HUES48 (cell line): Measurements from ENCODE around the gene TMEM88.

Experiments
- H3K27ac ChIP-seq: one replicate; pipeline ENCODE4 v1.7.0; 2013; ENCODE audit warnings: low read depth, low read length, inconsistent platforms
- H3K27me3 ChIP-seq: 2 replicates; pipeline ENCODE4 v1.6.1; 2013; ENCODE audit warnings: mild to moderate bottlenecking, low read length; ENCODE audit not compliant: control insufficient read depth, insufficient read depth
- H3K36me3 ChIP-seq: 2 replicates; pipeline ENCODE4 v1.6.1; 2013; ENCODE audit warnings: low read length; ENCODE audit not compliant: control insufficient read depth, insufficient read depth
- H3K4me1 ChIP-seq: 2 replicates; pipeline ENCODE4 v1.6.1; 2013; ENCODE audit warnings: mild to moderate bottlenecking, low read length; ENCODE audit not compliant: control insufficient read depth, insufficient read depth
- H3K4me3 ChIP-seq: 2 replicates; pipeline ENCODE4 v1.5.1; 2013; ENCODE audit warnings: mild to moderate bottlenecking, low read depth, low read length
- H3K9ac ChIP-seq: 2 replicates; pipeline ENCODE4 v1.6.1; 2013; ENCODE audit warnings: mild to moderate bottlenecking, low read depth, low read length, moderate library complexity
- H3K9me3 ChIP-seq: 2 replicates; pipeline ENCODE4 v1.6.1; 2013; ENCODE audit warnings: low read length; ENCODE audit not compliant: control insufficient read depth, insufficient read depth

TMEM88 gene

DNA sequence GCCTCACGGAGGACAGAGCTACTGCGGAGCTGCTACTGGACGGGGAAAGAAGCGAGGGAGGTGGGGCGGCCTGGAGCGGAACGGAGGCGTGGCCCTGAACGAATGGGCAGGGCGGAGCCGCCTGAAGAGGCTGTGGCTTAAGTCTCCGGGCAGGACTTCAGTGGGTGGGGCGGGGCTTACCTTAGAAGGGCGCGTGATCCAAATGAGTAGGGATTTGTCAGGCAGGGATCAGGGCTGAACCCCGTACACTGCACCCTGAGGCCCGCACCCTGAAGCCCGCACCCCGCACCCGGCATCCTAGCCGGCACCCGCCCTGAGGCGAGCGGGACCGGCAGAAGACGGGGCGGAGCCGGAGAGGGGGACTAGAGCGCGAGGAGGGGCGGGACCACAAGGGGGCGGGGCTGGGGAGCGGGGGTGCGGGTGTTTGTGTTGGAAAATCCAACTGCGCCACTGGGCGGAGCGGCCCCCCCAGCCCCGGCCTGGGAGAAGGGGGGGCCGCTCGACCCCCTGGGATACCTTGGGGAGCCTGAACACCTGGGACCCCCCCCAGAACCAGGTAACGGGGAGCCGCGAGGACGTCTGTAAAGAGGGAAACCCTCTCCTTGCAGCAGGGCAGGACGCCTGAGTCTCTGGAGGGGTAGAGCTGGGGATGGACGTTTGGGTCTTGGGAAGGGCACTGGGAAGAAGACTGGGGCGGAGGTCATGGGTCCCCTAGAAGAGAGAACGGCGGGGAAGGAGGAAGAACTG, 20.9 kb upstream of the TMEM88 start, which contains the start of gene KDM6B:
Gene KDM6B (plus strand): TSS at position 423 of the 747 bp plus-strand sequence. CDS start 11,338 bp downstream, outside the sequence.
- Histone ChIP-seq H3K9me3 (no peaks in the 10 kb centered on the region), H3K27ac (peak within 1 kb of the TSS; percentile 86), H3K27me3 (peaks cover 40% of the 10 kb centered on the region), H3K4me1 (peaks cover 22% of the 10 kb centered on the region), H3K9ac (no peak within 1 kb of the TSS; the same call in 1 of the 2 replicates), H3K36me3 (no peaks in the 10 kb centered on the region), H3K4me3 (peak within 1 kb of the TSS; percentile 82)

DNA sequence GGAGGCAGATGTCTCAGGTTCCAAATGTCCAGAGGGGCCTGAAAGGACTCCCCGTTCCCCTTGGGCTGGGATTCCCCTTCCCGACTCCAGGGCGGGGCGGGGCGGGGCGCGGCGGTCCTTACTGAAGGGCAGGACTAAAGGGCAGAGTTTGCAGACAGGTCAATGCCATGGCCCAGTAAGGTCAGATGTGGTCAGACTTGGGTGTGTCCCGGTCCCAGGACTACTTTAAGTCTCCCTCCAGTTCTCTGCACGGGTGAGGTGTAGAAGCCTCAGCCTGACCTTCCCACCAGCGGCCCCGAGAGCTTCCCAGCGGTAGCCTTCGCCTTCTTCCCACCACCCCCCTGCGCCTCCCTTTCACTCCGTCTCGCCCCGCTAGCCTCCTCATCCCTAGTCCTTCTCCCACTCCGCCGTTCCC, 20.3 kb upstream of the TMEM88 start:
- no peak overlapping the region; the same call in 1 of the 2 replicates for H3K9ac ChIP-seq
- H3K4me1 ChIP-seq, result peaks cover 23% of the 10 kb centered on the region
- peak overlapping the region; percentile 86 for H3K27ac ChIP-seq
- no peaks in the 10 kb centered on the region for H3K9me3 ChIP-seq
- H3K4me3 ChIP-seq, result peak overlapping the region; percentile 82
- peaks cover 42% of the 10 kb centered on the region for H3K27me3 ChIP-seq
- H3K36me3 ChIP-seq, result no peaks in the 10 kb centered on the region

DNA sequence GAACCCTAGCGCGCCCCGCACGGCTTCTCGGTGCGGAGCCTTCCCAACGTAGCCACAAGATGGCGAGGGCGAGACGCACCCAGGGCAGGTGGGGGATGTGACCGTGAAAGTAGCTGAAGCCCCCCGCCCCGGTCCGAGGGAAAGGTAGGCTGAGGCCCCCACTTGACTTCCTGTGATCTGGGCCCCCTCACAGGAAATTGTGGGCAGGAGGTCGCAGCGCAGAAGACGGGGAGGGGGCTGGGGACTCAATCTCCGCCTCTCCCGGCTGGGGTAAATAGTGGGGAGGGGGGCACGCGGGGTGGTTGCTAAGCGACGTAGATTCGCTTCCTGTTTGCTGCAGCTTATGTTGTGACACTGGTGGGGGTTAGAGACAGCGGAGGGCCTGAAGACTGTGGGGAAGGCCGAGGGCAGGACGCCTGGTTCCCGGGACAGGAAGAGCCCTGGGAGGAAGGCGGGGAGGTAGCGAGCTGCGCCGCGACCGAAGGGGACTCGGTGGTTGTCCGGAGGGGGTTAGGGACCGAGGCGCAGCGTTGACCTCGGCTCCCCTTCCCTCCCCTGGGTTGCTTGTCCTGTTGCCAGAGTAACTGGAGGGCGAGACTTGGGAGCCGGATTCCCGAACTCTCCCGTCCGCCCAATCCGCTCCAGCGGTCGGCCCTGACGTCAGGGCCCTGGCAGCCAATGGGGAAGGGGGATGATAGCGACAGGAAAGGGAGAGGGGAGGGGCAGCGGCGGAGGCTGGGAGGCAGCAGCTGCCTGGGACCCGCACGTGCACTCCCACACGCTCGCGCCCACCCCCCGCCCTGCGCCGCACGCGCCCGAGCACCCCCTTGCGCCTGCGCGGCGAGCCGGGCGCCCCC, 19.7 kb upstream of the TMEM88 start:
- Histone ChIP-seq H3K4me1 (peaks cover 23% of the 10 kb centered on the region), H3K27me3 (peaks cover 47% of the 10 kb centered on the region), H3K9ac (peak overlapping the region; percentile 53; the same call in 1 of the 2 replicates), H3K36me3 (no peaks in the 10 kb centered on the region), H3K9me3 (no peaks in the 10 kb centered on the region), H3K27ac (peak overlapping the region; percentile 86), H3K4me3 (peak overlapping the region; percentile 82)

DNA sequence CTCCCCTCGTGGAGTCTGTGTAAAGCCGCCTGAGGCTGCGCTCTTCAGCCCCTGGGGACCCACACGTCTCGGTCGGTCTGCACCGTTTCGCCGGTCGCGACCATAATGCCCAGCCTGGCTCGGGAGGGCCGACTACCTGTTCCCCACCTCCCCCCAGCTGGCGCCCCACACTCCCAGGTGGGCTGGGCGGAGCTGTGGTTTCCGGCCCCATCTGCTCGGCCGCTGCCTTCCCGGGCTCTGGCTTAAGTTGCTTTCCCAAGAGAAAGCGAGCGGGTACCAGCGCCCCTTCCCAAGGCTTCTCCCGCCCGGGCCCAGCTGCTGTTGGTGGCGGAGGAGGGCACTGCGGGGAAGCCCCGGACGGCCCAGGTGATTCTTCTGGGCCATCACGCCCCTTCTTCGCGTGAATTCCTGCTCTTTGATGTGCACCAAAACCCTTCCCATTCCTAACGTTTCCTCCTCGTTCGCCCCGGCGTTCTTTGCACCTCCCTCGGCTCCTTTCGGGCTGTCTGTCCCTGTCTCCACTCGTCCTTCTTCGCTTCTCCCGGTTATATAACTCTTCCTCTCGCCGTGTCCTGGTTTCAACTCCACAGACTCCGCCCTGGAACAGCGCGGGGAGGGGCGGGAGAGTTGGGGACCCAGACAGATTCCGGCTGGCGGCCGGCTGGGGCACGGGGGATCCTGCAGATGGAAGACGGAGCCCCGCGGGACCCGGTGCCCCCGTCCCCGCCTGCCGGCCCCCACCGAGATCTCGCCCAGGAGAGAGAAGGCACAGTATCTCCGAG, 18.9 kb upstream of the TMEM88 start:
- H3K36me3 ChIP-seq, result no peaks in the 10 kb centered on the region
- H3K27ac ChIP-seq, result peak overlapping the region; percentile 86
- H3K9me3 ChIP-seq, result no peaks in the 10 kb centered on the region
- H3K4me3 ChIP-seq, result peak overlapping the region; percentile 82
- peaks cover 25% of the 10 kb centered on the region for H3K4me1 ChIP-seq
- H3K27me3 ChIP-seq, result peaks cover 49% of the 10 kb centered on the region
- peak overlapping the region; percentile 53; the same call in 1 of the 2 replicates for H3K9ac ChIP-seq

DNA sequence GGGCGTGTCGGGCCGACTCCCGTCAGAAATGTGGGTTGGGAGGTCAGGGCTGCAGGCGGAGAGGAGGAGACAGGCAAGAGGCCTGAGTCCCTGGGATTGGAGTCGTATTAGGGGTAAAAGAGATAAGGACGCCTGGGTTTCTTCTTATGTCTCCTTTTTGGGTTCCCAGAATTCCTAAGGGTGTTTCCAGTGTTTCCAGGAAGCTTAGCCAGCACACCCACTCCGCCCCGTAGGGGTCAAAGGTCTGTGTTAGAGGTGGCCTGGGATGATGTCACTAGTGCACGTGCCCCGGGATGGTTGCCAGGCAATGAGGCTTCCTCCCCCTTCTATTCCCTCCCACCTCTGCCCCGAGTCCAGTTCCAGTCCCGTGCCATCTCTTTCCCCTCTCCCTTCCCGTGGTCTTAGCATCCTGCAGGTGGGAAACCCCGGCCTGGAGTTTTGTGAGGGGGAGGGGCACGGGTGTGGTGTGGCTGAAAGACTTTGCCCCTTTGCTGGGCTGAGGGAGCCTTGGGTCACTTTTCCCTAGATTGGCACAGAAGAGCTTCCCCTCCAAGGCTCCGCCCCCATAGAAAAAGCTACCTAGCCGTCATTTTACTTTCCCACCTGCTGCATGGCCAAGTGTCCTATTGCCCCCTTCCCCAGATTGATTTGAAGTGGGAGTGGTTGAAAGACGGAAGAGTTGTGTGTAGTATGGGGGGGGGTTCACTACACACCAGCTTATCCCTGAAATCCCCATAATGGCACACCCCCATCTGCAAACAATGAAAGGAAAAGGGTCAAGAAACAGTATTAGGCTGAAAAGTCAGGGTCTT, 18.1 kb upstream of the TMEM88 start:
- Histone ChIP-seq H3K4me3 (peak overlapping the region; percentile 82), H3K9me3 (no peaks in the 10 kb centered on the region), H3K4me1 (peaks cover 30% of the 10 kb centered on the region), H3K9ac (peak overlapping the region; percentile 3; the same call in 1 of the 2 replicates), H3K27ac (peak overlapping the region; percentile 86), H3K36me3 (no peaks in the 10 kb centered on the region), H3K27me3 (peaks cover 47% of the 10 kb centered on the region)

DNA sequence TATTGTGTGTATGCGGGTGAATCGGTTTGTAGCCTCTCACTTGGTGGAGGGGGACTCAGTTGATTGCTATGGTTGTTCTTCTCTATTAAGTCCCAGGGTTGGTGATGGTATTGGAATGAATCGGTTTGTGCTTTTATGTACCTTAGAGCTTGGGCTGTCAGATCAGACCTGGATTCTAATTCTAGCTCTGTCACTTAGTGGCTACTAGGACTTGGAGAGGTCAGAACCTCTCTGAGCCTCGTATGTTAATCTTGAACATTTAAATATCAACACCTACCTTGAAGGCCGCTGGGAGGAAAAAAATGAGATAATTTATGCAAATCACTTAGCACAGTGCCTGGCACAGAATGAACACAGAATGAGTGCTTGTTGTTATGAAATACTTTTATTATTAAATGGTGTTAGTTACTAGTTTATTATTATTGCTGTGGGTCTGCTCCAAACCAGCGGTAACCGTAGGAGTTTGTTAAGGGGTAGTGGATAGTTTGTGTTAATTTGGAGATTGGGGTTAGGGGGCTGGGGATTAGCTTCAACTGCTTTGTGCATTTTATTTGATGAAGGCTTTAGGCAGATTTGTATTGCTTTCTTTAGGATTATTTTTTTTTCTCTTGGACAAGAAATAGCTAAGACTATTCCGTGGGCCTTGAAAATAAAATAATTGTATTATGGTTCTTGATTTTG, 17.3 kb upstream of the TMEM88 start:
- Histone ChIP-seq H3K36me3 (no peaks in the 10 kb centered on the region), H3K4me1 (peaks cover 30% of the 10 kb centered on the region), H3K9me3 (no peaks in the 10 kb centered on the region), H3K27ac (peak overlapping the region; percentile 73), H3K9ac (no peak overlapping the region), H3K4me3 (peak overlapping the region; percentile 82), H3K27me3 (peaks cover 42% of the 10 kb centered on the region)

DNA sequence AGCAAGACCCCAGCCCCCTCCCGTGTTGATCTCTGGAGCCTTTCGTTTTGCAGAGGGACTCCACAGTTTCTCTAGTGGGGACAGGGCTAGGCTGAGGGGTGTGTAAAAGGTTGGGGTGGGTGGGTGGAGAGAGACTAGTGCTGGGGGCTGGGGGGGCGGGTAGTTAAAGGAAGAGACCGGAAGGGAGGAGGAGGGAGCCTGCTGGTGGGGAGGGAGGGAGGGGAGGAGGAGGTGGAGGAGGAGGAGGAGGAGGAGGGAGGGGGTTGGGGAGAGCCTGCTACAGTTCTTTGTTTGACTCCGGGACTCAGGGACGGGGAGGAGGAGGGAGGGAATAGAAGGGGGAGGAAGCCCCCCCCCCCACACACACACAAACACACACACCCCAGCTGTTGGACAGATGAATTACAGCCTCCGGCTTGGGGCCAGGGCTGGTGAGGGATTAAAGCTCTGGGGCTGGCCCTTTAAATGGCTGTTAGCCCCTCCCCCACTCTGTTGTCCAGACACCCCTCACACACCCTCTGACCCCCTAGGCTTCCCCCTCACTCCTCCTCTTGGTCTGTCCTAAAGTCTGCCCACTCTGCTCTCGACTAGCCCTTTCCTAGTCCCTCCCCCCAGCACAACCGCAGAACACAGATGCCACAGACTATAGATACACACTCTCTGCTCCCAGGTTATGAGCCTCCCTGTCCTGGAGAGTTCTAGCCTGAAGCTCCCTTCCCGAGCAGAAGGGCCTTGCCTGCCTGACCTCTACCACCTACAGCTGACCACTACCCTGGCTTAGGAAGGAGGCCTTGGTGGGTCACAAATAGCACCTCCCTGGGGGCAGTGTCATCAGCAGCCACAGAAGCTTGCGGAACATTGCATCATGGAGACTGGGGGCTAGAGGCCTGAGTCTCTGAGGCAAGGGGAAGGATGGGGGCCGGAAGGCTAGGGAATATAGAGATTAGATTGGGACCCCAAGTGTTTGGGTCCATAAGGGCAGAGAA, 16.5 kb upstream of the TMEM88 start:
- H3K27ac ChIP-seq, result peak overlapping the region; percentile 73
- H3K27me3 ChIP-seq, result peaks cover 34% of the 10 kb centered on the region
- H3K9ac ChIP-seq, result no peak overlapping the region
- no peaks in the 10 kb centered on the region for H3K9me3 ChIP-seq
- H3K4me3 ChIP-seq, result peak overlapping the region; percentile 82
- no peaks in the 10 kb centered on the region for H3K36me3 ChIP-seq
- peaks cover 27% of the 10 kb centered on the region for H3K4me1 ChIP-seq

DNA sequence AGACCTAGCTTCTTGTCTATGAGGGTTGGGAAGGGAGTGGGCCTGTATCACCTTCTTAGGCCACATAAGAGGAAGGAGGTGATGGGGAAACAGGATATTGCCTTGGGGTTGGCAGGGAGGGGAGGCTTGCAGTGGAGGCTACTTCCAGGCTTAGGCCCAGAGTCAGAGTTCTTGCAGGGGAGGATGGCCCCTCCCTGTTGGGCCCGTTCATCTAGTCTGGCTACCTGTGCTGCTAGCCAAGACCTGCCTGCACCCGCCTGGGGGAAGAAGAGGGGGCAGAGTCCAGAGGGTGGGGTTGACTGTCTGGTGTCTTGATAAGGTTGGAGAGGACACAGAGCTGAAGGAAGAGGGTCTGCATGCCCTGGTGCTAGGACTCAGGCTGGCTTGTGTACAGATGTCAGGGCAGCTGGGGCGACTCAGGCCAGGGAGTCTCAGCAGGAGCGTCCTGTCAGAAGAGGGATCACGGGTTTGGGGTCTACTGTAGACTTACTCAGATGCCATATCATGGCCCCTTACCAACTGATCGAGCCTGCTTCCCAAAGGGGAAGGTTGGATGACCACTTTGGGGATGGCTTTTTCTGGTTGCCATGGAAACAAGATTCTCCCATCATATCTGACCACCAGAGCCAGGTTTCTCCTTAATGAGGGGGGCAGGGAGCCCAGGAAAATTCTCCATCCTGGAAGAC, 15.5 kb upstream of the TMEM88 start:
- no peak overlapping the region for H3K9ac ChIP-seq
- H3K4me3 ChIP-seq, result no peak overlapping the region
- H3K36me3 ChIP-seq, result no peaks in the 10 kb centered on the region
- H3K27ac ChIP-seq, result peak overlapping the region; percentile 62
- peaks cover 31% of the 10 kb centered on the region for H3K27me3 ChIP-seq
- no peaks in the 10 kb centered on the region for H3K9me3 ChIP-seq
- peaks cover 24% of the 10 kb centered on the region for H3K4me1 ChIP-seq
